ENCODE data around the gene SLC45A3. TPM values are rescaled to one million over a fixed set of nuclear protein-coding genes. Genes with fewer than 3 reads are reported as not detected.

The SLC45A3 gene
- total and polyA plus RNA-seq, 2 experiments from 2014 or later: 3.8 to 10.4 TPM

DNA sequence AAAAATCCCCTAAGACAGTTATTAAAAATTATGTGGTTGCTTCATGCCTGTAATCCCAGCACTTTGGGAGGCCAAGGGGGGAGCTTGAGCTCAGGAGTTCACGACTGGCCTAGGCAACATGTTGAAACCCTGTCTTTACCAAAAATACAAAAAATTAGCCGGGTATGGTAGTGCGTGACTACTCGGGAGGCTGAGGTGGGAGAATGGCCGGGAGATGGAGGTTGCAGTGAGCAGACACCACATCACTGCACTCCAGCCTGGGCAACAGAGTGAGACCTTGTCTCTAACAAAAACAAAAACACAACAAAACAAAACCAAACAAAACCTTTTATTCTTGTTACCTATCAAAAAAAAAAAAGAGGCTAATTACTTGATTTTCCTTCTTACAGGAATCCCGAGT lies 50.6 kb downstream of the SLC45A3 start:
- peak overlapping the region; percentile 99 for H3K27ac ChIP-seq
- no peaks in the 10 kb centered on the region for H3K36me3 ChIP-seq
- peaks cover 14% of the 10 kb centered on the region for H3K4me1 ChIP-seq (ENCODE audit: low read depth)
- no peaks in the 10 kb centered on the region for H3K9me3 ChIP-seq (ENCODE audit: low read depth)
- no peaks in the 10 kb centered on the region for H3K27me3 ChIP-seq
- H3K4me3 ChIP-seq: peak overlapping the region; percentile 57
- TF ChIP-seq, protein P1, sequence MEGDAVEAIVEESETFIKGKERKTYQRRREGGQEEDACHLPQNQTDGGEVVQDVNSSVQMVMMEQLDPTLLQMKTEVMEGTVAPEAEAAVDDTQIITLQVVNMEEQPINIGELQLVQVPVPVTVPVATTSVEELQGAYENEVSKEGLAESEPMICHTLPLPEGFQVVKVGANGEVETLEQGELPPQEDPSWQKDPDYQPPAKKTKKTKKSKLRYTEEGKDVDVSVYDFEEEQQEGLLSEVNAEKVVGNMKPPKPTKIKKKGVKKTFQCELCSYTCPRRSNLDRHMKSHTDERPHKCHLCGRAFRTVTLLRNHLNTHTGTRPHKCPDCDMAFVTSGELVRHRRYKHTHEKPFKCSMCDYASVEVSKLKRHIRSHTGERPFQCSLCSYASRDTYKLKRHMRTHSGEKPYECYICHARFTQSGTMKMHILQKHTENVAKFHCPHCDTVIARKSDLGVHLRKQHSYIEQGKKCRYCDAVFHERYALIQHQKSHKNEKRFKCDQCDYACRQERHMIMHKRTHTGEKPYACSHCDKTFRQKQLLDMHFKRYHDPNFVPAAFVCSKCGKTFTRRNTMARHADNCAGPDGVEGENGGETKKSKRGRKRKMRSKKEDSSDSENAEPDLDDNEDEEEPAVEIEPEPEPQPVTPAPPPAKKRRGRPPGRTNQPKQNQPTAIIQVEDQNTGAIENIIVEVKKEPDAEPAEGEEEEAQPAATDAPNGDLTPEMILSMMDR (IDR thresholded peaks at IDR 0.05; ENCODE audit: low read depth, low read length): no peak
- DNase-seq (ENCODE audit: low read depth in 1 of 2, low spot score in 1 of 2): no peak

- no peak overlapping the region for H3K4me3 ChIP-seq
- no peaks in the 10 kb centered on the region for H3K27me3 ChIP-seq
- peaks cover 6% of the 10 kb centered on the region for H3K36me3 ChIP-seq
- peaks cover 14% of the 10 kb centered on the region for H3K4me1 ChIP-seq (ENCODE audit: low read depth)
- no peaks in the 10 kb centered on the region for H3K9me3 ChIP-seq (ENCODE audit: low read depth)
- no peak for DNase-seq (ENCODE audit: low read depth in 1 of 2, low spot score in 1 of 2)
- H3K27ac ChIP-seq: no peak overlapping the region
- TF ChIP-seq, protein P1 (IDR thresholded peaks at IDR 0.05; ENCODE audit: low read depth, low read length): no peak
These were observed 52.4 kb downstream of the SLC45A3 start for GRCh38 chr1:205627956-205628355.

- TF ChIP-seq, protein P1 (IDR thresholded peaks at IDR 0.05; ENCODE audit: low read depth, low read length): no peak
- Histone ChIP-seq H3K4me3 (no peak overlapping the region), H3K36me3 (peaks cover 19% of the 10 kb centered on the region), H3K4me1 (ENCODE audit: low read depth) (peaks cover 8% of the 10 kb centered on the region), H3K27ac (no peak overlapping the region), H3K27me3 (no peaks in the 10 kb centered on the region), H3K9me3 (ENCODE audit: low read depth) (no peaks in the 10 kb centered on the region)
- DNase-seq (ENCODE audit: low read depth in 1 of 2, low spot score in 1 of 2): no peak
These were observed 54.1 kb downstream of the SLC45A3 start for GRCh38 chr1:205626216-205626615.

GRCh38 chr1:205623646-205624045 lies 56.7 kb downstream of the SLC45A3 start:
- Histone ChIP-seq H3K4me1 (ENCODE audit: low read depth) (no peaks in the 10 kb centered on the region), H3K27me3 (no peaks in the 10 kb centered on the region), H3K36me3 (peaks cover 37% of the 10 kb centered on the region), H3K4me3 (no peak overlapping the region), H3K27ac (peak overlapping the region; percentile 27), H3K9me3 (ENCODE audit: low read depth) (no peaks in the 10 kb centered on the region)
- DNase-seq (ENCODE audit: low read depth in 1 of 2, low spot score in 1 of 2): no peak
- TF ChIP-seq, protein P1 (IDR thresholded peaks at IDR 0.05; ENCODE audit: low read depth, low read length): no peak

DNA sequence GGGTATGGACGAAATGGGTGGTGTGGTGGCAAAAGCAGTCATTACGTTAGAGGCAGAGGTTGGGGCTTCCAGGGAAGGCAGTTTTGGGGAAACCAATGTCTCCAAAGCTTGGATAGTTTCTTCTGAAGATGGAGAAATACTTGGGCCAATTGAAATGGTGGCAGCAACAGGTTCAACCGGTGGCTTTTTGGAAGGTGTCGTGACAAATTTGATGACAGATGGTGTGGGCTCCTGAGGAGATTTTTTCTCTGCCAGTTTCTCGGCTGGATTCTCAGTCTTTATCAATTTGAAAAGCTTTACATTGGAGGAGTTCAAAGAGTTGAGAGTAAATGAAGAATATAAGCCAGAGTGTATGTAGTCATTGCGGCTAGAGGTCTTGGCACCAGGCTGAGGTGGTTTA lies 60.0 kb downstream of the SLC45A3 start:
- Histone ChIP-seq H3K9me3 (ENCODE audit: low read depth) (no peaks in the 10 kb centered on the region), H3K27me3 (no peaks in the 10 kb centered on the region), H3K27ac (no peak overlapping the region), H3K4me3 (no peak overlapping the region), H3K36me3 (peaks cover 59% of the 10 kb centered on the region), H3K4me1 (ENCODE audit: low read depth) (no peaks in the 10 kb centered on the region)
- no peak for DNase-seq (ENCODE audit: low read depth in 1 of 2, low spot score in 1 of 2)
- TF ChIP-seq, protein P1 (IDR thresholded peaks at IDR 0.05; ENCODE audit: low read depth, low read length): no peak

GRCh38 chr1:205619376-205619775 lies 60.9 kb downstream of the SLC45A3 start:
- TF ChIP-seq, protein P1 (IDR thresholded peaks at IDR 0.05; ENCODE audit: low read depth, low read length): no peak
- no peak for DNase-seq (ENCODE audit: low read depth in 1 of 2, low spot score in 1 of 2)
- Histone ChIP-seq H3K4me1 (ENCODE audit: low read depth) (no peaks in the 10 kb centered on the region), H3K36me3 (peaks cover 59% of the 10 kb centered on the region), H3K27me3 (no peaks in the 10 kb centered on the region), H3K27ac (no peak overlapping the region), H3K9me3 (ENCODE audit: low read depth) (no peaks in the 10 kb centered on the region), H3K4me3 (no peak overlapping the region)
